H9 (cell line): Measurements from ENCODE around the gene PDS5B. TPM values are rescaled to one million over a fixed set of nuclear protein-coding genes. Genes with fewer than 3 reads are reported as not detected.

Source experiments
- DNase-seq: peaks from one replicate; pipeline ENCODE4 v3.0.0-alpha.2; 2017
- H2AFZ ChIP-seq: one replicate; pipeline ENCODE4 v1.6.1; 2013; ENCODE audit warnings: mild to moderate bottlenecking, low read length, control low read depth, moderate library complexity
- H2AK5ac ChIP-seq: 2 replicates; pipeline ENCODE4 v1.6.1; 2013; ENCODE audit warnings: low read length, control low read depth, mixed read lengths; ENCODE audit not compliant: insufficient read length
- H2BK120ac ChIP-seq: one replicate; pipeline ENCODE4 v1.6.1; 2013; ENCODE audit warnings: low read depth, mild to moderate bottlenecking, low read length, control low read depth, inconsistent platforms; ENCODE audit not compliant: poor library complexity, severe bottlenecking
- H2BK12ac ChIP-seq: 2 replicates; pipeline ENCODE4 v1.6.1; 2013; ENCODE audit warnings: low read length, control low read depth, mixed read lengths, low read depth; ENCODE audit not compliant: insufficient read length
- H2BK15ac ChIP-seq: 2 replicates; pipeline ENCODE4 v1.6.1; 2013; ENCODE audit warnings: low read depth, low read length, control low read depth
- H2BK20ac ChIP-seq: one replicate; pipeline ENCODE4 v1.6.1; 2013; ENCODE audit warnings: low read depth, mild to moderate bottlenecking, low read length, control low read depth, inconsistent platforms; ENCODE audit not compliant: poor library complexity, severe bottlenecking
- H2BK5ac ChIP-seq: 2 replicates; pipeline ENCODE4 v1.6.1; 2013; ENCODE audit warnings: low read length, control low read depth, mixed read lengths; ENCODE audit not compliant: insufficient read length
- H3K14ac ChIP-seq: 2 replicates; pipeline ENCODE4 v1.6.1; 2013; ENCODE audit warnings: low read length, control low read depth; ENCODE audit not compliant: insufficient read depth
- H3K18ac ChIP-seq: 2 replicates; pipeline ENCODE4 v1.6.1; 2013; ENCODE audit warnings: low read depth, mild to moderate bottlenecking, mixed read lengths, low read length, control low read depth; ENCODE audit not compliant: insufficient read length
- H3K23ac ChIP-seq: 2 replicates; pipeline ENCODE4 v1.6.1; 2013; ENCODE audit warnings: low read length, control low read depth, mixed read lengths, low read depth; ENCODE audit not compliant: insufficient read length
- H3K23me2 ChIP-seq: 2 replicates; pipeline ENCODE4 v1.6.1; 2013; ENCODE audit warnings: low read depth, mild to moderate bottlenecking, mixed read lengths, low read length, control low read depth; ENCODE audit not compliant: insufficient read length, poor library complexity, severe bottlenecking
- H3K27ac ChIP-seq: 2 replicates; pipeline ENCODE4 v1.5.1; 2013; ENCODE audit warnings: low read length, control low read depth, mixed read lengths, low read depth; ENCODE audit not compliant: insufficient read length
- H3K27me3 ChIP-seq: 2 replicates; pipeline ENCODE4 v1.6.1; 2013; ENCODE audit warnings: low read length, control low read depth, inconsistent platforms; ENCODE audit not compliant: insufficient read depth
- H3K4ac ChIP-seq: 2 replicates; pipeline ENCODE4 v1.6.1; 2013; ENCODE audit warnings: low read depth, mild to moderate bottlenecking, control low read depth, inconsistent platforms, low read length, moderate library complexity
- H3K4me1 ChIP-seq: 2 replicates; pipeline ENCODE4 v1.6.1; 2013; ENCODE audit warnings: low read length, control low read depth, inconsistent platforms; ENCODE audit not compliant: insufficient read depth
- H3K4me2 ChIP-seq: 2 replicates; pipeline ENCODE4 v1.6.1; 2013; ENCODE audit warnings: low read length, control low read depth, mixed read lengths; ENCODE audit not compliant: insufficient read length, insufficient read depth
- H3K56ac ChIP-seq: 2 replicates; pipeline ENCODE4 v1.6.1; 2013; ENCODE audit warnings: low read depth, mild to moderate bottlenecking, mixed read lengths, low read length, control low read depth; ENCODE audit not compliant: insufficient read length
- H3K79me1 ChIP-seq: 2 replicates; pipeline ENCODE4 v1.6.1; 2013; ENCODE audit warnings: low read depth, mild to moderate bottlenecking, moderate library complexity, low read length, control low read depth, inconsistent platforms; ENCODE audit not compliant: insufficient read depth, poor library complexity, severe bottlenecking
- H3K79me2 ChIP-seq: 2 replicates; pipeline ENCODE4 v1.6.1; 2013; ENCODE audit warnings: low read length, control low read depth, inconsistent platforms; ENCODE audit not compliant: insufficient read depth
- H3K9ac ChIP-seq: 2 replicates; pipeline ENCODE4 v1.6.1; 2013; ENCODE audit warnings: low read length, control low read depth, mixed read lengths; ENCODE audit not compliant: insufficient read length; ENCODE audit errors: extremely low read depth
- H3K9me3 ChIP-seq: one replicate; pipeline ENCODE4 v1.6.1; 2013; ENCODE audit warnings: low read depth, low read length, inconsistent platforms; ENCODE audit not compliant: control insufficient read depth
- H3T11ph ChIP-seq: one replicate; pipeline ENCODE4 v1.6.1; 2013; ENCODE audit warnings: mild to moderate bottlenecking, low read length, control low read depth, inconsistent platforms
- H4K20me1 ChIP-seq: one replicate; pipeline ENCODE4 v1.6.1; 2013; ENCODE audit not compliant: control insufficient read depth, insufficient read length, insufficient read depth
- H4K5ac ChIP-seq: 2 replicates; pipeline ENCODE4 v1.6.1; 2013; ENCODE audit warnings: low read depth, mild to moderate bottlenecking, mixed read lengths, low read length, control low read depth; ENCODE audit not compliant: insufficient read length
- H4K8ac ChIP-seq: replicated peaks from 2 replicates; pipeline ENCODE4 v1.6.1; 2013; ENCODE audit warnings: low read length, control low read depth, mixed read lengths, low read depth; ENCODE audit not compliant: insufficient read length
- H4K91ac ChIP-seq: 2 replicates; pipeline ENCODE4 v1.6.1; 2013; ENCODE audit warnings: low read depth, mild to moderate bottlenecking, moderate library complexity, mixed read lengths, low read length, control low read depth; ENCODE audit not compliant: insufficient read length
- H3K27ac Mint-ChIP-seq, 3 experiments: 2 replicates in 2 of 3; 3 replicates in 1 of 3; pipeline ENCODE4 v1.8.0; 2020 to 2021; ENCODE audit warnings: mixed read lengths in 3 of 3, mild to moderate bottlenecking in 1 of 3, moderate library complexity in 1 of 3
- H3K27me3 Mint-ChIP-seq: 2 replicates; pipeline ENCODE4 v1.8.0; 2021; ENCODE audit warnings: low read depth, mild to moderate bottlenecking, moderate library complexity, mixed read lengths
- H3K36me3 Mint-ChIP-seq, 3 experiments: 2 replicates in 2 of 3; 3 replicates in 1 of 3; pipeline ENCODE4 v1.8.0; 2020 to 2021; ENCODE audit warnings: low read depth in 3 of 3, mixed read lengths in 3 of 3; ENCODE audit not compliant: insufficient read depth in 1 of 3
- H3K4me1 Mint-ChIP-seq, 2 experiments: 2 replicates each; pipeline ENCODE4 v1.8.0; 2020; ENCODE audit warnings: mixed read lengths in 2 of 2
- H3K4me3 Mint-ChIP-seq, 2 experiments: 2 replicates in 1 of 2; 3 replicates in 1 of 2; pipeline ENCODE4 v1.8.0; 2020 to 2021; ENCODE audit warnings: mild to moderate bottlenecking in 2 of 2, mixed read lengths in 2 of 2, moderate library complexity in 1 of 2
- H3K9me3 Mint-ChIP-seq, 2 experiments: 2 replicates in 1 of 2; 3 replicates in 1 of 2; pipeline ENCODE4 v1.8.0; 2020; ENCODE audit warnings: mild to moderate bottlenecking in 2 of 2, mixed read lengths in 2 of 2, moderate library complexity in 1 of 2
- total RNA-seq: library from RNA; stranded (reverse); gene quantifications from 2 replicates; pipeline ENCODE4 v1.2.1, GENCODE V29; 2021
- TF ChIP-seq, protein P1 (sequence below): fragments of 200-600 bp; sonication (generic); conservative IDR thresholded peaks from 3 replicates; pipeline ENCODE4 v1.8.0; 2021; ENCODE audit warnings: antibody characterized with exemption, mild to moderate bottlenecking

Gene PDS5B
- total RNA-seq, 1 experiment from 2014 or later = 50.0 TPM

DNA sequence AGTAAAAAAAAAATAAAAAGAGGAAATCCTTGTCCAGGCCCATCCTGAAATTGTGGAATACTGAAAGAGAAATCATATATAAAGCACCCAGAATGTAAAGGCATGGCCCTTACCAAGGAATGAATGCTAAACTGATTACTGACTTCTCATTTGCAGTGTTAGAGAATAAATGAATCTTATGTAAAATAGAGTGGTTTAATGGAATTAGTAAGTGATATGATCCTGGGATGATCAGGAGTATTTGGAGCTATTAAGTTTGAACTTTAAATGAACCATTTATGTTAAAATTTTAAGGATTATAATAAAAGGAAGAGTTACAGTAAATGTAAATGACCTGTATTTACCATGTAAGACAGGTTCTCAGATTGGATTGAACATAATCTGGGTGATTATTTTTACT lies 75.4 kb downstream of the PDS5B start:
- peaks cover 2% of the 10 kb centered on the region; the same call in 1 of the 2 replicates for H3K79me2 ChIP-seq
- TF ChIP-seq, protein P1, sequence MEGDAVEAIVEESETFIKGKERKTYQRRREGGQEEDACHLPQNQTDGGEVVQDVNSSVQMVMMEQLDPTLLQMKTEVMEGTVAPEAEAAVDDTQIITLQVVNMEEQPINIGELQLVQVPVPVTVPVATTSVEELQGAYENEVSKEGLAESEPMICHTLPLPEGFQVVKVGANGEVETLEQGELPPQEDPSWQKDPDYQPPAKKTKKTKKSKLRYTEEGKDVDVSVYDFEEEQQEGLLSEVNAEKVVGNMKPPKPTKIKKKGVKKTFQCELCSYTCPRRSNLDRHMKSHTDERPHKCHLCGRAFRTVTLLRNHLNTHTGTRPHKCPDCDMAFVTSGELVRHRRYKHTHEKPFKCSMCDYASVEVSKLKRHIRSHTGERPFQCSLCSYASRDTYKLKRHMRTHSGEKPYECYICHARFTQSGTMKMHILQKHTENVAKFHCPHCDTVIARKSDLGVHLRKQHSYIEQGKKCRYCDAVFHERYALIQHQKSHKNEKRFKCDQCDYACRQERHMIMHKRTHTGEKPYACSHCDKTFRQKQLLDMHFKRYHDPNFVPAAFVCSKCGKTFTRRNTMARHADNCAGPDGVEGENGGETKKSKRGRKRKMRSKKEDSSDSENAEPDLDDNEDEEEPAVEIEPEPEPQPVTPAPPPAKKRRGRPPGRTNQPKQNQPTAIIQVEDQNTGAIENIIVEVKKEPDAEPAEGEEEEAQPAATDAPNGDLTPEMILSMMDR = no peak
- H3K23ac ChIP-seq = no peak overlapping the region
- Mint-ChIP-seq H3K27me3 (no peaks in the 10 kb centered on the region), H3K4me1 (no peaks in the 10 kb centered on the region), H3K9me3 (peaks cover 6 to 8% of the 10 kb centered on the region in 2 experiments; a peak in 4 of 5 replicates), H3K27ac (no peak overlapping the region), H3K4me3 (no peak overlapping the region), H3K36me3 (peaks cover 3 to 17% (median 12%) of the 10 kb centered on the region in 3 experiments)
- H3K4me1 ChIP-seq = no peaks in the 10 kb centered on the region
- H2BK120ac ChIP-seq = no peak overlapping the region
- no peak overlapping the region for H3K14ac ChIP-seq
- no peaks in the 10 kb centered on the region for H3K79me1 ChIP-seq
- H4K8ac ChIP-seq = no peak overlapping the region
- H3K27ac ChIP-seq = no peak overlapping the region
- H4K91ac ChIP-seq = no peak overlapping the region
- H3K56ac ChIP-seq = no peak overlapping the region
- no peak overlapping the region for H2AK5ac ChIP-seq
- H3K9ac ChIP-seq = no peak overlapping the region
- no peaks in the 10 kb centered on the region for H3K27me3 ChIP-seq
- no peak overlapping the region for H3T11ph ChIP-seq
- no peak for DNase-seq
- no peaks in the 10 kb centered on the region for H3K9me3 ChIP-seq
- no peaks in the 10 kb centered on the region for H3K23me2 ChIP-seq
- no peak overlapping the region for H3K4me2 ChIP-seq
- H2AFZ ChIP-seq = no peak overlapping the region
- H3K18ac ChIP-seq = no peak overlapping the region
- no peaks in the 10 kb centered on the region for H4K20me1 ChIP-seq
- no peak overlapping the region for H2BK20ac ChIP-seq
- H4K5ac ChIP-seq = no peak overlapping the region
- no peak overlapping the region for H2BK5ac ChIP-seq
- no peak overlapping the region for H3K4ac ChIP-seq
- no peak overlapping the region for H2BK12ac ChIP-seq
- no peak overlapping the region for H2BK15ac ChIP-seq
